ENCODE measurements around the gene CFAP119. TPM values are rescaled to one million over a fixed set of nuclear protein-coding genes. Genes with fewer than 3 reads are reported as not detected.

CFAP119 gene
- total and polyA plus RNA-seq, 9 of the 15 experiments (the other 6 are each of a cell fraction or from before 2014, with no cell fraction given): 5.5 to 33.7 (median 9.6) TPM

- TF ChIP-seq HMGXB4 (CRISPR knock-in tag; IDR thresholded peaks at IDR 0.05) (no peak), DDX20 (tag; IDR thresholded peaks at IDR 0.05; ENCODE audit: low read depth) (no peak), ZBTB5 (IDR thresholded peaks at IDR 0.05) (no peak), ZBTB12 (CRISPR knock-in tag; IDR thresholded peaks at IDR 0.05) (no peak), MAX (CRISPR knock-in tag; IDR thresholded peaks at IDR 0.05) (no peak), ZNF75A (CRISPR knock-in tag; IDR thresholded peaks at IDR 0.05) (no peak), CHD1 (IDR thresholded peaks at IDR 0.05; ENCODE audit: low read length) (no peak), NFRKB (IDR thresholded peaks at IDR 0.05; ENCODE audit: low read depth) (0 out of 2 replicates have a peak, but pooled peaks have one; percentile 44), ZNF436 (CRISPR knock-in tag; IDR thresholded peaks at IDR 0.05) (no peak), ZNF274 (IDR thresholded peaks at IDR 0.05; ENCODE audit: borderline replicate concordance, low read depth, low read length) (no peak), DEAF1 (CRISPR knock-in tag; IDR thresholded peaks at IDR 0.05) (no peak), POLR2AphosphoS2 (IDR thresholded peaks at IDR 0.05; ENCODE audit: low read length) (peak; percentile 73; the same call in 1 of the 2 replicates), POLR3A (IDR thresholded peaks at IDR 0.05; ENCODE audit: borderline replicate concordance, extremely low read depth, insufficient read depth, insufficient read length) (no peak), HDGF (IDR thresholded peaks at IDR 0.05) (peak; percentile 96), PHTF2 (CRISPR knock-in tag; IDR thresholded peaks at IDR 0.05) (no peak), FOXJ2 (tag; IDR thresholded peaks at IDR 0.05) (no peak), ZNF444 (CRISPR knock-in tag; IDR thresholded peaks at IDR 0.05) (no peak), E2F1 (CRISPR knock-in tag; IDR thresholded peaks at IDR 0.05) (no peak), PTRF (tag; IDR thresholded peaks at IDR 0.05) (no peak), CHD2 (IDR thresholded peaks at IDR 0.05; ENCODE audit: low read depth, low read length) (0 out of 2 replicates have a peak, but pooled peaks have one; percentile 14), OTX1 (CRISPR knock-in tag; IDR thresholded peaks at IDR 0.05) (no peak; the same call in 1 of the 2 replicates)
Measured at GRCh38 chr16:30778549-30779244, 16.8 kb upstream of the CFAP119 start (continued).

Measured in K562 (cell line).